DND-41 (cell line): Measurements from ENCODE around the gene AASS.

Experiments
- ATAC-seq: fragments of 200-7000 bp; cut with Tn5 transposase; 3 replicates; pipeline ENCODE4 v1.9.1; 2021; ENCODE audit warnings: low read depth; ENCODE audit not compliant: insufficient read depth
- DNase-seq: peaks from one replicate; pipeline ENCODE4 v3.0.0-alpha.2; 2020
- H2AFZ ChIP-seq: 2 replicates; pipeline ENCODE4 v1.6.0; 2012; ENCODE audit warnings: low read depth, low read length
- H3K27ac ChIP-seq: 2 replicates; pipeline ENCODE4 v1.5.1; 2012; ENCODE audit warnings: low read length, inconsistent platforms
- H3K27me3 ChIP-seq: fragments of 200-600 bp; sonication (generic); 2 replicates; pipeline ENCODE4 v1.6.0; 2012; ENCODE audit warnings: low read length, mild to moderate bottlenecking, inconsistent platforms; ENCODE audit not compliant: insufficient read depth, poor library complexity
- H3K36me3 ChIP-seq: 2 replicates; pipeline ENCODE4 v1.5.1; 2012; ENCODE audit warnings: low read length, inconsistent platforms; ENCODE audit not compliant: insufficient read depth
- H3K4me1 ChIP-seq: 2 replicates; pipeline ENCODE4 v1.5.1; 2012; ENCODE audit warnings: mild to moderate bottlenecking, low read length; ENCODE audit not compliant: insufficient read depth
- H3K4me2 ChIP-seq: 2 replicates; pipeline ENCODE4 v1.6.0; 2012; ENCODE audit warnings: mild to moderate bottlenecking, moderate library complexity, low read length, inconsistent platforms; ENCODE audit not compliant: insufficient read depth
- H3K4me3 ChIP-seq, 2 experiments: fragments of 200-600 bp in 1 of 2; shearing (Covaris generic) in 1 of 2; 2 replicates each; pipeline ENCODE4 v1.5.1; 2012 to 2016; ENCODE audit warnings: inconsistent platforms in 2 of 2, low read length in 2 of 2, mild to moderate bottlenecking in 2 of 2, low read depth in 1 of 2, moderate library complexity in 1 of 2
- H3K79me2 ChIP-seq: 2 replicates; pipeline ENCODE4 v1.6.0; 2012; ENCODE audit warnings: low read length, inconsistent platforms; ENCODE audit not compliant: insufficient read depth
- H3K9ac ChIP-seq: 2 replicates; pipeline ENCODE4 v1.6.0; 2012; ENCODE audit warnings: low read depth, mild to moderate bottlenecking, inconsistent platforms, low read length, moderate library complexity
- H3K9me3 ChIP-seq: 2 replicates; pipeline ENCODE4 v1.5.1; 2012; ENCODE audit warnings: low read length, moderate library complexity, mild to moderate bottlenecking, inconsistent platforms; ENCODE audit not compliant: insufficient read depth, severe bottlenecking
- H4K20me1 ChIP-seq: 2 replicates; pipeline ENCODE4 v1.6.0; 2012; ENCODE audit warnings: low read length; ENCODE audit not compliant: insufficient read depth
- CTCF ChIP-seq: IDR thresholded peaks from 2 replicates; pipeline ENCODE4 v1.5.1; 2012; ENCODE audit warnings: borderline replicate concordance, low read length, moderate library complexity, mild to moderate bottlenecking; ENCODE audit not compliant: poor library complexity, severe bottlenecking; ENCODE audit errors: extremely low read depth
- EZH2 ChIP-seq: IDR thresholded peaks from 3 replicates; pipeline ENCODE4 v1.6.1; 2012; ENCODE audit warnings: borderline replicate concordance, low read depth, mild to moderate bottlenecking, moderate library complexity, low read length, inconsistent platforms; ENCODE audit not compliant: severe bottlenecking

Gene AASS

GRCh38 chr7:122137251-122138077, 6.6 kb downstream of the AASS start:
- Histone ChIP-seq H3K27ac (no peak overlapping the region), H4K20me1 (no peaks in the 10 kb centered on the region), H2AFZ (peak overlapping the region; percentile 60), H3K79me2 (no peaks in the 10 kb centered on the region), H3K4me3 (peak overlapping the region in 1 of 2 experiments; percentile 33; a peak in 1 of 4 replicates), H3K9me3 (no peaks in the 10 kb centered on the region), H3K36me3 (no peaks in the 10 kb centered on the region), H3K4me1 (peaks cover 11% of the 10 kb centered on the region), H3K9ac (no peak overlapping the region), H3K4me2 (peak overlapping the region; percentile 55), H3K27me3 (no peaks in the 10 kb centered on the region)
- TF ChIP-seq CTCF, result no peak
- TF ChIP-seq EZH2, result no peak
- DNase-seq, result no peak
- ATAC-seq, result no peak

- peak overlapping the region in 1 of 2 experiments; percentile 33; a peak in 1 of 4 replicates for H3K4me3 ChIP-seq
- DNase-seq, result no peak
- no peak for TF ChIP-seq EZH2
- TF ChIP-seq CTCF, result no peak
- H3K4me2 ChIP-seq, result peak overlapping the region; percentile 55
- H3K9me3 ChIP-seq, result no peaks in the 10 kb centered on the region
- H3K9ac ChIP-seq, result no peak overlapping the region
- H3K36me3 ChIP-seq, result no peaks in the 10 kb centered on the region
- peaks cover 11% of the 10 kb centered on the region for H3K4me1 ChIP-seq
- peak; percentile 39; the same call in 2 of the 3 replicates for ATAC-seq
- H4K20me1 ChIP-seq, result no peaks in the 10 kb centered on the region
- no peaks in the 10 kb centered on the region for H3K79me2 ChIP-seq
- no peak overlapping the region for H3K27ac ChIP-seq
- no peaks in the 10 kb centered on the region for H3K27me3 ChIP-seq
- peak overlapping the region; percentile 60 for H2AFZ ChIP-seq
Observed at GRCh38 chr7:122136639-122137245, 7.3 kb downstream of the AASS start.

DNA sequence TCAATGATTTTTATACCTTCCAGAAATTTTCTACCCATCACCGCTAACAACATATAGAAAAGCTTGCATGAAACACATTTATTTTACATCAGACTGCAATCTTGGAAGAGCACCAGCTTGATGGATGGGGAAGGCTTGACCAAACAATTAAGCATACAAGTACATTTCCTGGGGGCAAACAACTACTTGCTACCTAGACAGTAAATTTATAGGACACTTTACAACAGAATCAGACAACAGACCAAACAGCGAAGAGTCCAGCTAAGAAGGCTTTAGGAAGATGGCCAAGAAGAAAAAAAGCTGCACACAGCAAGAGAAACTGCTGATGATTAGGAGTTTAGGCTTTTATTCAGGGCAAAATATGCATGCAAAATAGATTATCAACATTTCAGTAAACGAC, 8.0 kb downstream of the AASS start:
- no peaks in the 10 kb centered on the region for H3K27me3 ChIP-seq
- no peak for DNase-seq
- no peak overlapping the region for H3K9ac ChIP-seq
- no peak overlapping the region for H3K4me3 ChIP-seq
- no peaks in the 10 kb centered on the region for H3K36me3 ChIP-seq
- no peak overlapping the region for H3K27ac ChIP-seq
- TF ChIP-seq EZH2 (no peak), CTCF (no peak)
- no peak overlapping the region for H3K4me2 ChIP-seq
- H2AFZ ChIP-seq, result no peak overlapping the region
- H3K79me2 ChIP-seq, result no peaks in the 10 kb centered on the region
- ATAC-seq, result no peak
- H3K9me3 ChIP-seq, result no peaks in the 10 kb centered on the region
- H4K20me1 ChIP-seq, result no peaks in the 10 kb centered on the region
- peaks cover 11% of the 10 kb centered on the region for H3K4me1 ChIP-seq
